ENCODE data around the gene CENPC.

Gene CENPC

GRCh38 chr4:67545199-67546003, at the start of gene CENPC:
Gene CENPC, minus strand, starts transcription at chr4:67545503. Its CDS starts 148 bp downstream, at chr4:67545355.
- TF ChIP-seq CTCF (IDR thresholded peaks at IDR 0.05) = no peak

GRCh38 chr4:67593741-67594175, 48.5 kb upstream of the CENPC start:
- TF ChIP-seq CTCF (IDR thresholded peaks at IDR 0.05) = no peak

- TF ChIP-seq CTCF (IDR thresholded peaks at IDR 0.05) = no peak
Measured at GRCh38 chr4:67587156-67587555, 41.9 kb upstream of the CENPC start.

GRCh38 chr4:67584496-67584895, 39.2 kb upstream of the CENPC start:
- no peak for TF ChIP-seq CTCF (IDR thresholded peaks at IDR 0.05)

- TF ChIP-seq CTCF (IDR thresholded peaks at IDR 0.05) = no peak
Measured at GRCh38 chr4:67581913-67582312, 36.6 kb upstream of the CENPC start.

- TF ChIP-seq CTCF (IDR thresholded peaks at IDR 0.05) = no peak
Measured at GRCh38 chr4:67581208-67581857, 36.0 kb upstream of the CENPC start.

GRCh38 chr4:67580577-67580976, 35.3 kb upstream of the CENPC start:
- TF ChIP-seq CTCF (IDR thresholded peaks at IDR 0.05) = no peak
